ENCODE data around the gene SLC8A2.

SLC8A2 gene

DNA sequence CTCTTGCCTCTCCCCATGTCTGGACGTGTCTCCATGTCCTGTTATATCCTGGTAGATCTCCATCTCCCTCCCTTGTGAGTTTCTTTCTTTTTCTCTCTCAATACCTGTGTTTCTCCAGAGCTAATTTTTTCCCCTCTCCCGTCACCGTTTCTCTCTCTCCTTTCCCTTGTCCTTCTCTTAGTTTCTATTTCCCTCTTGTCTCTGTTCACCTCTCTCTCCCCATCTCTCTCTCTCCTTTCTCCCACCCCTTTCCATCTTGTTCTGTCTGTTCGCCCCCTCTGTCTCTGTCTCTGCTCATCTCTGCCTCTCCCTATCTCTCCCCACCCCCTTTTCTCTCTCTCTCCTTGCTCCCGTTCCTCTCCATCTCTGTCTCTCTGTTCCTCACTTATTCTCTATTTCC, 13.0 kb downstream of the SLC8A2 start:
- no peak for DNase-seq

GRCh38 chr19:47456721-47457474, 14.8 kb downstream of the SLC8A2 start:
- DNase-seq: peak; percentile 58

DNA sequence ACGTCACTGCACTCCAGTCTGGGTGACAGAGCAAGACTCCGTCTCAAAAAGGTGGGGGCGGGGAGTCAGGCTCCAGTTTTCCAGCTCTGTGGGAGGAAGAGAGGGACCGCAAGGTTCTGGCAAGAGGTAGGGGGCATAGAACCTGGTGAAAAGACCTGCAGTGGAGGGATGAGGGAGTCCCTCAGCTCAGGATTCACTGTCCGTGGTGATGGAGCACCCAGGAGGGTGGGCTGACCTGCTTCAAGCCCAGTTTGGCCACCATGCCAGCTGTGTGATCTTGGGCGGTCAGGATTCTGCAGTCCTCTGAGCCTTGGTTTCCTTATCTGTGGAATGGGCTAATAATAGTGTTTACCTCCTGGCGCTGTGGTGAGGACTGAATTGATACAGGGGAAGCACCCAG, 21.2 kb downstream of the SLC8A2 start:
- no peak for DNase-seq

DNA sequence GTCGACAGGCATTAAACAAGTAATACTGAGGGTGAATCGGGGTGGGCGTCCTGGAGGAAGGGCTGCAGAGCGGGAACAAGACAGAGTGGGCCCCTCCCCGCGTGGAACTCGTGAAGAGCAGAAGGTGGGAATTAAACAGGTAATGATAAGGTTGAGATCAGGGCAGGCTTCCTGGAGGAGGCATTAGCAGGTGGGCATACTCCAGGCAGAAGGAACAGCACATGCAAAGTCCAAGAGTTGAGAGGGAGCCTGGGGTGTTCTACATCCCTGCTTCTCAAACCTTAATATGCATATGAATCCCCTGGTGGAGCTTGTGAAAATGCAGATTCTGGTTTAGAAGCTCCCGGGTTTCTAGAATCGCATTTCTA, 23.3 kb downstream of the SLC8A2 start:
- no peak for DNase-seq

GRCh38 chr19:47447470-47448359, 24.0 kb downstream of the SLC8A2 start:
- DNase-seq: peak; percentile 67

DNA sequence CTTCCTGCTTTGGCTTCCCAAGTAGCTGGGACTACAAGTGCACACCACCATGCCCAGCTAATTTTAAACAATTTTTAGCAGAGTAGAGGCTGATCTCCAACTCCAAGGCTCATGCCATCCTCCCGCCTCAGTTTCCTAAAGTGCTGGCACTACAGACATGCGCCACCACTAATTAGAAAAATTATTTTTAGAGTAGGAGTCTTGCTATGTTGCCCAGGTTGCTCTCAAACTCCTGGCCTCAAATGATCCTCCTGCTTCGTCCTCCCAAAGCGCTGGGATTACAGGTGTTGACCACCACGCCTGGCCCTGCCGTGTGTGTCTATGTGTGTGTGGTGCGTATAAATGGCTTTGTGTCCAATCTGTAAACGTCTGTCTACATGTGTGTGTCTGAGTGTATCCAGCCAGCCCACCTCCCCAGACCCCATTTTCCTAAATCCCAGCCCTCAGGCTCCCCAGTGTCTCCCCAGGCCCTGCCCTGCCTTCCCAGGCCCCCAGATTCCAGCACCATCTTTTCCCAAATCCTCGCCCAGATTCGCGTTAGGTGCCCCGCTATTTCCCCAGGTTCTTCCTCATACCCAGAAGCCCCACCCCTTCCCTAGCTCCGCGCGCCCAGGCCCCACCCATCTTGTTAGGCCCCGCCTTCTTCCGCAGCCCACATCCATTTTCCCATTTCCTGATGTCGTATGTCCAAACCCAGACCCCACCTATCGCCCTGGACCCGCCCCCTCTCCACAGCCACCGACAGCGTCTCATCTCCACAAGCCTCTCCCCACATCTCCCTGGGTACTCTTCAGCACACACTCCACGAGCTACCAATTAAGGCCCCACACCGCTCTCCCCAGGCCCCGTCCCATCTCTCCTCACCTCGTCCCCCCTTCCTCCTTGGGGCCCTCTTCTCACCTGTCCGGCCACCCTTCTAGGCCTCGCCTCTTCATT, 24.9 kb downstream of the SLC8A2 start:
- peak; percentile 62 for DNase-seq

DNA sequence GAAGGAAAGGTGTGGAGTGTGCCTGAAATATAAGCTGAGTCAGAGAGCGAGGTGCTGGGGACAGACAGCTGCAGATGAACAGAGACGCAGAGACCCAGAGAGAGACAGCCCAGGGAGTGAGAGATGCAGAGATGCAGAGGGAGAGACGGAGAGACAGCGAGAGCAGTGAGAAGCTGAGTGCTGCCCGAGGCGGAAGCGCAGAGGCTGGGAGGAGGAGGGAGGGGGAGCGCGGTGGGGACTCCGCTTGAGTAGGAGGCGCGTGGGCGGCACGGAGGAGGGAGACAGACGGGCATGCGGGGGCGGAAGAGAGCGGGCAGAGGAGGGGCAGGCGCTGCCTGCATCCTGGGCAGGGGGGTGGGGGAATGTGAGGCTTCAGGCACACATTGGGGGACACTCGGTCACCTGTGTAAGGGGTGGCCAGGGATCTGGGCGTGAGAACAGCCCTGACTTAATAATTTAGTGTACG, 25.7 kb downstream of the SLC8A2 start:
- peak; percentile 86 for DNase-seq

DNA sequence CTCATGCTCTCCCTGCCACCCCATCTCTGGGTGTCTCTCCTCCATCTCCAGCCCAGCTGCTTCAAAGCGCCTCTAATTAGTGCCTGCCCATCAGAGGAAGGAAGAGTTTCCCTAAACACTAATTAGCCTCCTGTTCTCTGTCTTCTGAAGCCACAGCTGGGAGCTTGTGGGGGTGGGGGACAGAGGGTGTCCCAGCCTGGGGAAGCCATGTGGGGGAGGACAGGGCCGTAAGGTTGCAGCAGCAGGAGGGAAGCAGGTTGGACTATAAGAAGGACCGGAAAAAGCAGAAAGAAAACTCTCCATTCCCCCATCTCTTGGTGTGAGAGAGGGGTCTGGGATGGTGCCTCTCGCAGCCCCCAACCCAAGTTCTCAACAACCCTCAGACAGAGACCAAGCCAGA, 26.2 kb downstream of the SLC8A2 start:
- DNase-seq: peak; percentile 42

GRCh38 chr19:47444388-47444821, 27.3 kb downstream of the SLC8A2 start:
- no peak for DNase-seq

DNA sequence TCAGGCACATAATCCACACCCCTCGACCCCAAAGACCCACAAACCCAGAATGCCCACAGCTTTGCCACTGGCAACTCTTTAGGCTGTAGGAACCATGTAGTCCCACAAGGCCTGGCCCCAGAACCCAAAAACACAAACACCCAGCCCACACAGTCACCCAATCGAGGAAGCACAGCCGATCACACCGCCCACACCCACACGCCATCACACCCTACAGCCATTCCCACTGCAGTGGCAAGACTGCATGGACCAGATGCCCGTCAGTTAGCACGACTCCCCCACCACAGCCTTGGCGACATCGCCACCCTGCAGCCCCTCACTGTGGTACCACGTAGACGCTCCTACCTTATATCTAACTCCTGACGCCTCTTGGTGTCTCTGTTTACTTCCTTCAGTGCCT, 28.4 kb downstream of the SLC8A2 start:
- DNase-seq: no peak

DNA sequence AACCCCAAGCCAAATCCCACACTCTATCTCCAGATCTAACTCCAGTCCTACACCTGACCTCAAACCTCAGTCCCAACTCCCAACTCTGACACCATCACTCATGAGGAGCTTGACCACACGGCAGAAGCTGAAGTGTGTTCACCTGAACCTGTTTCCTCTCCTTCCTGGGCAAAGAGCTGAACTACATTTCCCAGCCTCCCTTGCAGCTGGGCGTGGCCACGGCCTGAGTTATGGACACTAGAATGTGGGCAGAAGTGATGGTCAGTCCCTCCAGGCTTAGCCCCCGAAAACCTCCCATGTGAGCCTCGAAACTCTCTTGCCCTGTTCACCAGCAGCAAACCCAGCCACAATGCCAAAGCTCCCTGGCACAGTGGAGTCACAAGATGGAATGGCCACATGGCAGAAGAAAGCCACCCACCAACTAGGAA, 32.9 kb downstream of the SLC8A2 start:
- DNase-seq: peak; percentile 63

DNA sequence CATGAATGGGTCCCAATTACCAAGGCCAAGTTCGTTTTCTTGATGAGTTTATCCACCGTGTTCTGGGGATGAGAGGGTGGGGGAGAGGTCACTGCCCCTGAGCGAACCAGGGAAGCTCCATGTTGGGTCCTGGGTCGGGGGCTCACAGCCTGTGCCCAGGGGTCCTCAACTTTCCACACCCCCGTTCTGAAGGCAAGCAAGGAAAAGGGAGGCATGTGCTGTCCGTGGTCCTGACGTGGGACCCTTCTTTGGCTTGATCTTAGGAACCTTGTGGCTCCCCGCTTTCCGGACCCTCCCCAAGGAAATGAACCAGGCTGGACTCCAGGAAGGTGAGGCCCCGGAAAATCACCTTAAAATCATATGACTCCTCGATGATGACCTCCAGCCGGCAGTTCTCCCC, 34.2 kb downstream of the SLC8A2 start:
- DNase-seq: no peak

DNA sequence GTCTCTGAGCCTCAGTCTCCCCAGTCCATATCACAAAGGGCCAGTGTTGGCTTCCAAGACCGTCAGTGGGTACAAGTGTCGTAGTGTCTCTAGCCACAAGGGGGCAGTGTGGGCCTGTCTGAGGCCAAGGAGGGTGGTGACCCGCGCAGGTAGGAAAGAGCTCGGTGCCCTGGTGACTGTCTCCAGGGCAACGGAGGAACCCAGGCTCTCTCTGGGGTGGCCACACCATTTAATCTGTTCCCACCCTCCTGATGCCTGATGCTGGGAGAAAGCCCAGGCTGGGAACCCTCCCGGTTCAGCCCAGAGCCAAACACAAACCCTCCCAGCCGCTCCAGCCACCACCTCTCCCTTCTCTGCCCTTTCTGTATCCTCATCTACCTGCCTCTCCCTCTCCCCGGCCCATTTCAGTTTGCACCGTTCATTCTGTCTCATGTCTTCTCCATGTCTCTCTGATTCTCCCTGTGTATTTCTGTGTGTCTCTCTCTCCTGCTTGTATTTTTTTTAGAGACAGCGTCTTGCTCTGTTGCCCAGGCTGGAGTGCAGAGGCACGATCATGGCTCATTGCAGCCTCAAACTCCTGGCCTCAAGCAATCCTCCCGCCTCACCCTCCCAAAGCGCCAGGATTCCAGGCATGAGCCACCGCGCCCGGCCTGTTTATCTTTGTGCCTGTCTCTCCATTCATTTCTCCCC, 34.8 kb downstream of the SLC8A2 start:
- DNase-seq: peak; percentile 91

GRCh38 chr19:47435883-47436417, 35.7 kb downstream of the SLC8A2 start:
- no peak for DNase-seq

GRCh38 chr19:47435196-47435595, 36.5 kb downstream of the SLC8A2 start:
- no peak for DNase-seq

GRCh38 chr19:47434088-47434487, 37.6 kb downstream of the SLC8A2 start:
- DNase-seq: no peak

GRCh38 chr19:47433121-47433520, 38.6 kb downstream of the SLC8A2 start:
- DNase-seq: no peak

DNA sequence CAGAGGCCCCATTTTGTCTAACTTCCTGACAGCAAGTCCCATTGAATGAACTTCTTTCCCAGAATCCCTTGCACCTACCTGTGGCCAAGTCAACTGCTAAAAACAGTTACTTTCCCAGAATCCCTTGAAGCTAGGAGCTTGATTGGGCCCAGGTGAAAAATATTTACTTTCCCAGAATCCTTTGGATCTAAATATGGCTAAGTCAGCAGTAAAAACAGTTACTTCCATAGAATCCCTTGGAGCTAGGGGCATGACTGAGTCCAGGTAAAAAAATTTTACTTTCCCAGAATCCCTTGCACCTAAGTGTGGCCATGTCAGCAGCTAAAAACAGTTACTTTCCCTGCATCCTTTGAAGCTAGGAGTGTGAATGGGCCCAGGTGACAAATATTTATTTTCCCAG, 39.2 kb downstream of the SLC8A2 start:
- no peak for DNase-seq

DNA sequence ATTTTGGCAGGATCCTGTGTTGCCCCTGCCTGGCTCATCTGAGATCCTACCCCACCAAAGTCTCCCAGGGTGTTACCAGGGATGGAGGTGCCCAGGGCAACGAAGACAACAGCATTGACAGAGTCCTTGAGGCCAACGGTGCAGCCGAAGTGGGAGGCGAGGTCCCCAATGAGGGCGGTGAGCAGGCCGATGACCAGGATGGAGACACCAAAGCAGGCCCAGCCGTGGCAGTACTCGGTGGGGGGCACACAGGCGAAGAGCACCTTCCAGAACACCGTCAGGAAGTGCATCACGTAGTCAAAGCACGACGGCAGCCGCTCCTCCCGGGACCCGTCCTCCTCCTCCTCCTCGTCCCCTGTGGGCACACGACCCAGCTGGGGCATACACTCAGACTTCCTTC, 39.6 kb downstream of the SLC8A2 start:
- DNase-seq: no peak

DNA sequence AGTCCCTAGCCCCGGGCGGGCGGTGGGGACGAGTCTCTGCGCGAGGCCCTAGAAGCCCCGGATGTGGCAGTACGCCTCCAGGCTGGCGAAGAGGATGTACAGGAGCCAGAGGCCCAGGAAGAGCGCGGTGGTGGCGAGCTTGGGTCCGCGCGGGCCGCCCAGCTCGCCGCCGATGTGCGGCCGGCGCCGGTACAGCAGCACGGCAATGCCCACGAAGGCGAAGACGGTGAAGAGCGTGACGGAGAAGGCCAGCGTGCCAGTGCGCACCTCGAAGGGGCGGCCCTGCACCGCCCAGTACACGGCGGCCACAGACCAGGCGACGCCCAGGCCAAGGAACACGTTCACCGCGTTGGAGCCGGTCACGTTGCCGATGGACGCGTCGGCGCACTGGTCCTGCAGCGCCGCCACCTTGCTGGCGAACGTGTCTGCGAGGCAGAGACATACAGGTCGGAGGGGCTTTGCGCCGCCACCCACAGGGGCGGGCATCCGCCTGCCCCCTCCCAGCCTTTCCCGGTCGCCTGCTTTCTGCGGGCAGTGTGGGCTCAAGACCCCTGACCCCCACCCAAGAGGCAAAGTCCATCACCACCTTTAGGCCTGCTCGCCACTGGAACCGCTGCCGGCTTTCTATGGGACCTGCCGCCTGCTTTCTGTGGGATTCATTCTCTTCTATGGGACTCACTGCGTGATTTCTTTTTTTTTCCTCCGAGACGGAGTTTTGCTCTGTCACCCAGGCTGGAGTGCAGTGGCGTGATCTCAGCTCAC, 41.5 kb downstream of the SLC8A2 start:
- peak; percentile 94 for DNase-seq

DNA sequence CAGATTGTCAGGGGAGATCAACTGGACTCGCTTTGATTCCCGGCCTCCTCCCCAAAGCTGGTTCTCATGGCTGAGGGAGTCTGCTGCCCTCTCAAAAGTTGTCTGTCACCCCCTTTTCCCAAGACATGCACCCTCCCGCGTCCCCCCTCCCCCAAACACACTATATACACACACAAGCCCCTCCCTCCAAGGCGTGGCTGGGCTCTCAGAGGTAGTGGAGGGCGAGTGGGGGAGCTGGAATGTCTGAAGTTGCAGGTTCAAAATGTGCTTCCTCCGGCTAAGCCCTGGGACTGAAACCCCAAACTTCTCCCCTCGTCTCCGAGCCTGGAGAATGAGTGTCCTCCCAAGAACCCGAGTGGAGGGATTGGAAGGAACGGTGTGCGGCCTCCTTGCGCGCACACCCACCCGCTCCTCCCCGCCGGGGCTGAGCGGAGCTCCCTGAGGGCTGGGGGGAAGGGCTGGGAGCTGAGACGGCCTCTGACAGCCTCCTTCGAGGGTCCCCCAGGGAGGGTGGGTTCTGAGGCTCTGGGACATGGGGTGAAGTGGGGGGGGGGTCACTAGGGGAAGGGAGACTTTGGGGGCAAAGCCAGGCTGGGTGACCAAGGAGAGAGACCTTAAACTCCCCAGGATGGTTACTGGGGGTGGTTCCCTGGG, 42.4 kb downstream of the SLC8A2 start:
- no peak for DNase-seq
